GM18511 (cell line): ENCODE measurements around the gene COMMD9.

ENCODE experiments used
- ATAC-seq: cut with Tn5 transposase; IDR thresholded peaks from one replicate; pipeline ENCODE4 v1.9.1; 2021; ENCODE audit warnings: mild to moderate bottlenecking, moderate library complexity; ENCODE audit not compliant: unreplicated experiment

Gene COMMD9

GRCh38 chr11:36258730-36259360 lies 30.4 kb downstream of the COMMD9 start:
- no peak for ATAC-seq

GRCh38 chr11:36257351-36257750 lies 31.9 kb downstream of the COMMD9 start:
- ATAC-seq: no peak

- ATAC-seq: no peak
These were observed 34.5 kb downstream of the COMMD9 start for GRCh38 chr11:36254713-36255112.

- no peak for ATAC-seq
These were observed 36.0 kb downstream of the COMMD9 start for GRCh38 chr11:36253238-36253637.

- no peak for ATAC-seq
These were observed 37.4 kb downstream of the COMMD9 start for GRCh38 chr11:36251823-36252222.

- ATAC-seq: peak; percentile 64
These were observed 40.0 kb downstream of the COMMD9 start for GRCh38 chr11:36249246-36249645.

GRCh38 chr11:36248436-36248835 lies 40.8 kb downstream of the COMMD9 start:
- no peak for ATAC-seq

- no peak for ATAC-seq
These were observed 41.7 kb downstream of the COMMD9 start for GRCh38 chr11:36247493-36247892.

GRCh38 chr11:36243641-36244040 lies 45.6 kb downstream of the COMMD9 start:
- ATAC-seq: no peak

GRCh38 chr11:36241497-36241896 lies 47.7 kb downstream of the COMMD9 start:
- no peak for ATAC-seq

GRCh38 chr11:36240801-36241200 lies 48.4 kb downstream of the COMMD9 start:
- ATAC-seq: no peak

- ATAC-seq: no peak
These were observed 49.1 kb downstream of the COMMD9 start for GRCh38 chr11:36240173-36240572.

- no peak for ATAC-seq
These were observed 49.6 kb downstream of the COMMD9 start for GRCh38 chr11:36239636-36240035.

- no peak for ATAC-seq
These were observed 50.3 kb downstream of the COMMD9 start for GRCh38 chr11:36238881-36239280.

- no peak for ATAC-seq
These were observed 51.1 kb downstream of the COMMD9 start for GRCh38 chr11:36238036-36238631.

GRCh38 chr11:36237391-36237790 lies 51.8 kb downstream of the COMMD9 start:
- ATAC-seq: no peak

- no peak for ATAC-seq
These were observed 53.5 kb downstream of the COMMD9 start for GRCh38 chr11:36235750-36236149.

- ATAC-seq: no peak
These were observed 54.4 kb downstream of the COMMD9 start for GRCh38 chr11:36234825-36235224.

GRCh38 chr11:36233204-36233603 lies 56.0 kb downstream of the COMMD9 start:
- ATAC-seq: no peak

GRCh38 chr11:36230779-36231699 lies 58.2 kb downstream of the COMMD9 start:
- no peak for ATAC-seq

- ATAC-seq: no peak
These were observed 60.0 kb downstream of the COMMD9 start for GRCh38 chr11:36229091-36229705.
